WTC11 (cell line): Measurements from ENCODE around the gene EFHB.
A peak's percentile ranks its signal among the peaks of the same experiment; 100 is the strongest.
"Not testable (repeated sequence)": the region's sequence is repeated elsewhere in the genome, so short reads cannot be mapped to it uniquely, and the experiment has no call there.

Experiments used
- CBFB ChIP-seq: sonication (generic); formaldehyde crosslinking; IDR thresholded peaks from 2 replicates; pipeline ENCODE4 v1.8.1; 2022; ENCODE audit warnings: mild to moderate bottlenecking, low read depth, missing genetic modification reagents
- CREB1 ChIP-seq: sonication (generic); formaldehyde crosslinking; IDR thresholded peaks from 2 replicates; pipeline ENCODE4 v1.8.0; 2023; ENCODE audit warnings: mild to moderate bottlenecking, missing genetic modification reagents
- CREM ChIP-seq: sonication (generic); formaldehyde crosslinking; IDR thresholded peaks from 2 replicates; pipeline ENCODE4 v1.8.1; 2022; ENCODE audit warnings: mild to moderate bottlenecking, missing genetic modification reagents, moderate library complexity
- CTCF ChIP-seq: fragments of 200-600 bp; IDR thresholded peaks from 2 replicates; pipeline ENCODE4 v1.8.0; 2022; ENCODE audit warnings: antibody characterized with exemption
- SMAD3 ChIP-seq: sonication (generic); formaldehyde crosslinking; IDR thresholded peaks from 2 replicates; pipeline ENCODE4 v1.8.0; 2022; ENCODE audit warnings: missing genetic modification reagents, mild to moderate bottlenecking, borderline replicate concordance
- USF1 ChIP-seq: sonication (generic); formaldehyde crosslinking; IDR thresholded peaks from 2 replicates; pipeline ENCODE4 v1.8.0; 2022; ENCODE audit warnings: mild to moderate bottlenecking, missing genetic modification reagents
- ZBTB21 ChIP-seq: sonication (generic); formaldehyde crosslinking; IDR thresholded peaks from 2 replicates; pipeline ENCODE4 v1.8.1; 2023; ENCODE audit warnings: mild to moderate bottlenecking, missing genetic modification reagents, borderline replicate concordance
- ZBTB43 ChIP-seq: sonication (generic); formaldehyde crosslinking; IDR thresholded peaks from 2 replicates; pipeline ENCODE4 v1.8.1; 2023; ENCODE audit warnings: mild to moderate bottlenecking, missing genetic modification reagents
- ZNF121 ChIP-seq: sonication (generic); formaldehyde crosslinking; IDR thresholded peaks from 2 replicates; pipeline ENCODE4 v1.8.0; 2023; ENCODE audit warnings: missing genetic modification reagents
- ZNF512 ChIP-seq: sonication (generic); formaldehyde crosslinking; IDR thresholded peaks from 2 replicates; pipeline ENCODE4 v1.8.1; 2022; ENCODE audit warnings: missing genetic modification reagents, borderline replicate concordance
- TF ChIP-seq, protein P1 (sequence below): sonication (generic); formaldehyde crosslinking; IDR thresholded peaks from 2 replicates; pipeline ENCODE4 v1.8.0; 2022; ENCODE audit warnings: mild to moderate bottlenecking, missing genetic modification reagents
- TF ChIP-seq, protein P2 (sequence below): sonication (generic); formaldehyde crosslinking; IDR thresholded peaks from 2 replicates; pipeline ENCODE4 v1.8.0; 2022; ENCODE audit warnings: mild to moderate bottlenecking, missing genetic modification reagents

GRCh38 chr3:19957354-19957753 lies 23.3 kb upstream of the EFHB start:
- TF ChIP-seq CTCF; CREM; ZNF512 (CRISPR knock-in tag); ZBTB43 (CRISPR knock-in tag); SMAD3 (CRISPR knock-in tag); CBFB; CREB1 (CRISPR knock-in tag); ZBTB21 (CRISPR knock-in tag); USF1 (CRISPR knock-in tag): not testable (repeated sequence)
- 0 out of 2 replicates have a peak, but pooled peaks have one; percentile 8 for TF ChIP-seq ZNF121 (CRISPR knock-in tag)
- TF ChIP-seq, protein P1, sequence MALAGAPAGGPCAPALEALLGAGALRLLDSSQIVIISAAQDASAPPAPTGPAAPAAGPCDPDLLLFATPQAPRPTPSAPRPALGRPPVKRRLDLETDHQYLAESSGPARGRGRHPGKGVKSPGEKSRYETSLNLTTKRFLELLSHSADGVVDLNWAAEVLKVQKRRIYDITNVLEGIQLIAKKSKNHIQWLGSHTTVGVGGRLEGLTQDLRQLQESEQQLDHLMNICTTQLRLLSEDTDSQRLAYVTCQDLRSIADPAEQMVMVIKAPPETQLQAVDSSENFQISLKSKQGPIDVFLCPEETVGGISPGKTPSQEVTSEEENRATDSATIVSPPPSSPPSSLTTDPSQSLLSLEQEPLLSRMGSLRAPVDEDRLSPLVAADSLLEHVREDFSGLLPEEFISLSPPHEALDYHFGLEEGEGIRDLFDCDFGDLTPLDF (CRISPR knock-in tag), result not testable (repeated sequence)
- TF ChIP-seq, protein P2, sequence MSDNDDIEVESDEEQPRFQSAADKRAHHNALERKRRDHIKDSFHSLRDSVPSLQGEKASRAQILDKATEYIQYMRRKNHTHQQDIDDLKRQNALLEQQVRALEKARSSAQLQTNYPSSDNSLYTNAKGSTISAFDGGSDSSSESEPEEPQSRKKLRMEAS (CRISPR knock-in tag), result not testable (repeated sequence)
